Measurements from ENCODE around the gene RGCC.

The RGCC gene

DNA sequence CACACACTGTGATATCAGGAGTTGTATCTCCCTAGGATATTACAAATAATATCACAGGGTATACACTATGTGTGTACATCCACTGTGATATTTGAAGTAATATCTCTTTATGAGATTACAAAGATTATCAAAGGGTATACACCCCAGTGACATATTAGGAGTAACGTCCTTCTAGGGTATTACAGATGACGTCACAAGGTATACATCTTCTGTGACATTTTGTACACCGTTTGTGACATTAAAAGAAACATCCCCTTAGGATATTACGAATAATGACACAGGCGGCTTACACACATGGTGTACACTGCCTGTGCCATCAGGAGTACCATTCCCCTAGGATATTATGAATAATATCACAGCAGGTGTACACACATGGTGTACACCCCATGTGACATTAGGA lies 13.4 kb upstream of the RGCC start:
- DNase-seq (ENCODE audit: extremely low spot score, insufficient read length, low read depth) (no peak), FAIRE-seq (no peak)

DNA sequence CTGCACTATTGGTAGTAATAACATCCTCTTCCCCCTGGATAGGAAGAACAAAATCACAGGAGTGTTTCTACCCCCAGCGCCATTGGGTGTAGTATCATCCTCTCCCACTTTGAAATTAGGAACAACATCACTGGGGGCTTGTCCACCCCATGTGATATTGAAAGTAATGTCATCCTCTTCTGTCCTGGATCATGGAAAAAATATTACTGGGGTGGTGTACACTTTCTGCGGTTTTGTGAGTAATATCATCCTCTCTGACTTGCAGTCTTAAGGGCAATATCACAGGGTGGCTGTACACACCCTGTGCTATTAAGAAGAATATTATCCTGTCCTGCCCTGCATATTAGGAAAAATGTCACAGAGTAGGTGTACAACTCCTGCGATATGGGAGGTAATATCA lies 4.9 kb upstream of the RGCC start:
- FAIRE-seq (no peak), DNase-seq (ENCODE audit: extremely low spot score, insufficient read length, low read depth) (no peak)

DNA sequence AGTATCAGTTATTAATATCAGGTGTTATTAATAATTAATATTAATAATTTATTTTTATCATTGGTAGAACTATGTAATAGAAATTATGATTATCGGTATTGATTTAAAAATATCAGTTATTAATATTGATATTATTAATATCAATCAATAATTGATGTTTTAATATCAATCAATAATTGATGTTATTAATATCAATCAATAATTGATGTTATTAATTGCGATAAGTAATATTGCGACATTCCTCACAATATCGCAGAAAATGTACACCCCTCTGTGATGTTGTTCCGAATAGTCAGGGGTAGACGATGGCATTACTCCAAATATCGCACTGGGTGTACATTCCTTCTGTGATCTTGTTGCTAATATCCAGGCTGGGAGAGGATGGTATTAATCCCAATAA lies 3.7 kb upstream of the RGCC start:
- no peak for FAIRE-seq
- no peak for DNase-seq (ENCODE audit: extremely low spot score, insufficient read length, low read depth)

DNA sequence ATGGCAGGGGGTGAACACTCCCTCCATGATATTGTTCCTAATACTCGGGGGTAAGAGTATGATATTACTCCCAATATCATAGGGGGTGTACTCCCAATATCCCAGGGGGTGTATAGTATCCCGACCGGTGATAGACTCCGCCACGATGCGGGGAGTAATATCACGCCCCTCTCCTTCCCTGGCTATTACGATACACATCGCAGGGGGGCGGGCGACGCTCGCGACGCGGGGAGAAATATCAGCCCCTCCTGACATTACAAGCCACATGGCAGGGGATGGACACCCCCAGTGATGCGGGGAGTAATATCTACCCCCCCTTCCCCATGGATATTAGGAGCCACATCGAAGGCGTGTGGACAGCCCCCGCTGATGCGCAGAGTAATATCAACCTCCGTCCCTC lies 3.2 kb upstream of the RGCC start:
- FAIRE-seq (no peak), DNase-seq (ENCODE audit: extremely low spot score, insufficient read length, low read depth) (no peak)

DNA sequence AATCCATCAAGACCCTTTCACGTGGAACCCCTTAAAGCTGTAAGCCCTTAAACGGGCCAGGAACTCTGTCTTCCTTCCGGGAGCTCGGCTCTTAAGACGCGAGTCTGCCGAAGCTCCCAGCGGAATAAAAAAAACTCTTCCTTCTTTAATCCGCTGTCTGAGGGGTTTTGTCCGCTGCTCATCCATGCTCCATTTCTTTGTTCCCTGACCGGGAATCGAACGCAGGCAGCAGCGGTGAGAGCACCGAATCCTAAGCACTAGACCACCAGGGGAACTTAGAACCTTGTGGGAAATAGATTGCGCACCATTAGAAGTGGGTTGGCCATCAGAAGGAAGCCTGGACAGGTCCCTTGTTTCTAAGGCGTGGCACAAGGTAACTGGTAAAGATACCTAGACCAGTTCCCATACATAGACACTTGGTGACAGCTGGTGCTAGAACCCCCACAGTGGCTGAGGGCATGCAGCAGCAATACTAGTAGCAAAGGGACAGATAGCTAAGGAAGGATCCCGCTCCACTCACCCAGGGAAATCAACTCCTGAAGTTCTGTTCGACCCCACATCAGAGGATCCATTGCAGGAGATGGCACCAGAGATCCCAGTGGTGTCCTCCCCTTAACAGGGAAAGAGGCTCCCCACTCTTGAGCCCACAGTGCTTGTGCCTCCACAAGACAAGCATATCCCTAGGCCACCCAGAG lies 1.5 kb upstream of the RGCC start:
- no peak for FAIRE-seq
- no peak for DNase-seq (ENCODE audit: extremely low spot score, insufficient read length, low read depth)

DNA sequence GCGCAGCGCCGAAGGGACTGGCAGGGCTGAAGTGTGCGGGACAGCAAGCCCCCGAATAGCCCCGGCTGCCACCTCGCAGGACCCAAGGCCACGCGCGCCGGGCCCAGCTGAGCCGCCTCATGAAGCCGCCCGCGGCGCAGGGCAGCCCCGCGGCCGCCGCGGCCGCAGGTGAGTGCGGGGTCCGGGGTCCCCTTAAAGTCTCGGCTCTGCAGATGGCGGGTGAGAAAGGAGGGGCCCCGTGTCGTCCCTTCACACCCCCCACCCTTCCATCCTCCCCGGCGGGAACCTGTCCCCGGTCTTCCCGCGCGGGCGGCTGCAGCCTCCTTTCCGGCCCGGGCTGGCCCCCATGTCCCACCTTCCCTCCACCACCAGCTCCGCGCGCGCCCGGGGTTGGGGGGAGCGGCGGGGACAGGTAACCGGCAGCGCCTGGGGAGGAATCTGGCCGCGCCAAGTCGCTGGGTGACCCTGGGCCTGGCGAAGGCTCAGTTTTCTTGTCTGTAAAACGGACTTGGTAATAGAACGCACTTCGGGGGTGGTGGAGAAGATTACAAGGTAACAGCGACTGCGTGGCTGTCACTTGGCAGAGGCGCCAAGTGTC lies 338 bp downstream of the RGCC start:
- no peak for DNase-seq (ENCODE audit: extremely low spot score, insufficient read length, low read depth)
- FAIRE-seq, result peak; percentile 18

DNA sequence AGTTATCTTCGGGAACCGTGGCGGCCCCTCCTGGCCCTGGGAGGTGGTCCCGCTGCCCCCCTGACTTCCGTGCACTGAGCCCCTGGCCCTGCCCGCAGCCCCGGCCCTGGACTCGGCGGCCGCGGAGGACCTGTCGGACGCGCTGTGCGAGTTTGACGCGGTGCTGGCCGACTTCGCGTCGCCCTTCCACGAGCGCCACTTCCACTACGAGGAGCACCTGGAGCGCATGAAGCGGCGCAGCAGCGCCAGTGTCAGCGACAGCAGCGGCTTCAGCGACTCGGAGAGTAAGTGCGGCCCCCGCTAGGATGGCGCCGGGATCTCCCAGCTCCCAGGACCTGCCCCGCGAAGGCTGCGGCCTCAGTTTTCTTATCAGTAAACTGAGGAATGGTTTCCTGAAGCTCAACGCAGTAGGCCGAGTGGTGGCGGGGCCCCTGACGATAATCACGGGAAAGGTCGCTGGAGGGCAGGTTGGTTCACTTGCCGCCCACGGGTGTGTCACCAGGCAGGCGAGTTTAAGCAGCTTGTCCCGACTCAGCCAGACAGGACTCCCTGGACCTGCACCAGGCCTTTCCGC lies 924 bp downstream of the RGCC start:
- no peak for FAIRE-seq
- DNase-seq (ENCODE audit: extremely low spot score, insufficient read length, low read depth), result no peak

DNA sequence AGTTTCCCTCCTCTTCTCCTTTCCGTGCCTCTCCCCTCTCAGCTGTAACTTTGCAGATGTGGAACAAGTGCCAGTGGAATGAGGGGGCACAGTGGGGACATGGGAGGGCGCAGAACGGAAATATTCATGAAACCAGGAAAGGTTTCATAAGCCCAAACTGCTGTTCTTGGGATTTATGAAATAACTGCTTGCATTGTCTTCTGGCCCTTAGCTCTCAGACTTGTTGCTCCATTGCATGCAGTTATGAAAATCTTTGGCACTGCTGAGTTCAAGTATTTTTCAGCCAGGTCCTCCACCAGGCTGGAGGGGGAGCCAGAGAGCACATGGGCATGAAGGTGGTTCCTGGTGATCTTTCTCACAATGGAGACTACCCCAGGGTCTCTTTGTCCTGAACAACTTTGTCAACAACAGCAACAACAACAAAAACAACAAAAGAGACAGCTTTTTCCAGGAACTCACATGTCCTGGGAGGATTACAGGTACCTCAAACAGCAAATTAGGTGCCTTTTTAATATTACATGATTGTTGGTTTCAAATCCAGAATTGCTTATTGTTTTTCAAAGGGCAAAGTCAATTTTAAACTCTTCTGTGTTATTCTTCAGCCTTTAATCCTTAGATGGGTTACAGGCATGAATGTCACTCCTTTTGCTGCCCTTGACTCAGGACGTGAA lies 1.5 kb downstream of the RGCC start:
- DNase-seq (ENCODE audit: extremely low spot score, insufficient read length, low read depth), result no peak
- peak; percentile 66 for FAIRE-seq

DNA sequence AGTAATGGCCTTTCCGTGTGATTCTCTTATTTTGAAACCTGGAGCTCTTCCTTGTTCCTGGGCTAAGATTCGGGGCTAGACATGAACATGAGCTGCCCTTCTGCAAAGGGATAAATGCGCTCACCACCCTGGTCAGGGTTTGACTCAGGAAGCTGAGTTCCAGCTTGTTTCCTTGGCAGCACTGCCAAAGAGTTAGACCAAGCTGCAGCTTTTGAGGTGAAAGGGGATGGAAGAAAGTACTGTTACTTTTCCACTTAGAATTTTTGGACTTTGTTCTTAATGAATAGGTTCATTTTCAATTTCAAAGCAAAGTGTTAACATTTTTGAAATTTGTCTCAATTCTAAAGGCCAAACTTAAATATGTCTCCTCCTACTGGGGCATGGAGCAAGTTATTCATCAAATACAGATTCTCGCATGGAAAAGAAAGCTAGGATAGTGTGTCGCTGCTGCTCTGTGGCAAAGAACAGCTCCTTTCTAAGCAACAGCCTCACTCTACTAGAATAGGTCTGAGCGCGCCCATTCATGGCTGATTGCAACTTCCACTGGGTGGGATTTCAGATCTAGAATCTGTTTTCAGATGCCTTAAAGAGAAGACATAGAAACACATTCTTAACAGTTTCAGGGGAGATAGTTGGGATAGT lies 2.2 kb downstream of the RGCC start:
- no peak for FAIRE-seq
- no peak for DNase-seq (ENCODE audit: extremely low spot score, insufficient read length, low read depth)

DNA sequence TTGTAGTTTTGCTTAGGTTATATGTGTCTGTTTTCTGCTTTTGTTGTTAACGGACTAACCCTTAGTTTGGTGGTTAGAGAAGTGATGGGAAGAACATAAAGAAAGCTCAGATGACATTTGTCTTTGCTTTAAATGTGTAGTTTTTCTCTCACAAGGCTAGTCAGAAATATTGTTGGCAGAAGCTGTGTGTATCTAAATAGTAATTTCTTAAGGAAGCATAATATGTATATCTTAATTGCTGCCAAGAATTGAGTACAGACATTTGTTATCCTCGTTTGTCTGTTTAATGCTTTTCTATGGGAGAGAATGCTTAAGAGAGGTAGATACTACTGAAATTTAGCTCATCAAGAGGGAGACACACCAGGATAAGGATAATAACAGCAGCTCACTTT lies 2.7 kb downstream of the RGCC start:
- FAIRE-seq (no peak), DNase-seq (ENCODE audit: extremely low spot score, insufficient read length, low read depth) (no peak)

DNA sequence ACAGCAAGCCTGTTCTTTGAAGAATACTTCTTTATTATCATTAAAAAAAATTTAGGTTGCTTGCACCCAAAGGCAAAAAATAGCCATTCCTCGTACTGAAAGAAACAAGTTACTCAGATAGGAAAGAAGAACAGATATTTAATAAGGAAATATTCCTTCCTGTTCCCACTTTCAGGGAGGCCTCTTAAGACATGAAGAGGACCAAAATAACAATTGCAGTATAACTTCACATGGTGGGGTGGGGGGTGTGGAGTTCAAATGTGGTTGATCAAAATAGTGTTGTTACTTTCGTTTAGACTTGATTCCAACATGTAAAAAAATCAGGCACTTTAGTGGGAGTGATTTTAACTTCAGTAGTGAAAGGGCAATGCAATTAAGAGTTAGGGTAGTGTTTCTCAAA lies 3.6 kb downstream of the RGCC start:
- no peak for DNase-seq (ENCODE audit: extremely low spot score, insufficient read length, low read depth)

DNA sequence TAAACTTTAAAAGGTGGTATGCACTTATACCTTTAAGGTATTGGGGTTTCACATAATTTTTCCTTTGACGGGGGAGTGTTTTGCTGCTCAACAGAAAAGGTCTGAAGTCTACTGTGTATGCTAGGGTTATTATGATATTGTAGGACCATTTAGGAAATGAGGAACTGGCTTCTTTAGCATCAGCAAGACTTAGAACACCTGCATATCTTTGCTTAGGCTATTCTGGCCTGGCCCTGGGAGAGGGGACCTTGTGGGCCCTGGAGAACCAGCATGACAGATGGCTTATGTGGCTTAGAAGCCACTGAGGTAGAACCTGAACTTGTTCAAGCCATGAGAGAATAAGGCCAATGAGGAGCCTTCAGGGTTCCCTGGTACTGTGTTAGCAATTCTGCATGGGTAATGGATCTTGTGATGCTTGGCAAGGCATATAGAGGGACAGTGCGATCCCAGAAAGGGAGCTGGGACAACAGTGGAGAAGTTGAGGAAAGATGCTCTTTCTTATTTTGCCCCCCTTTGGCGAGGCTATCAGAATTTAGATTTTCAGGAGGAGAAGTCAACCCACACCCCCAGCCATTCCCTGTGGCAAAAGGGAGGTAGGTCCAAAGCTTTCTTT lies 4.3 kb downstream of the RGCC start:
- DNase-seq (ENCODE audit: extremely low spot score, insufficient read length, low read depth), result no peak
- no peak for FAIRE-seq

More for the DNA sequence above, 3.6 kb downstream of the RGCC start:
- no peak for FAIRE-seq

DNA sequence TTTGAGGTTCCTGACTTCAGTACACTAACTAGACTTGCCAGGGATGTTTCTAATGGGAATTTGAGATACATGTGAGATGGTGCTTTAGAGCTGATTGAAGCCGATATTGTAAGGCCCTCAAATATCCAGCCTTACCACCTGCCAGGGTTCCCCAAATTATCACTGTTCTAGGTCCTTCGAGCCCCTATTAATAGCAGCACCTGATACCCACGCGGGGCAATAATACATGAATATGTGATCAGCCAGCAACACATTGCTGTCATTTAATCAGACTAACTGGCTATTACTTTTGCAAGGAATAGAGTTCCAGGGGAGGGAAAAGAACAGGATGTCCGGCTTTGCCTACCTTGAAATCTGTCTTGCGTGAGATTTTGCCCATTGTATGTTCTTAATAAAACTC lies 5.1 kb downstream of the RGCC start:
- FAIRE-seq (no peak), DNase-seq (ENCODE audit: extremely low spot score, insufficient read length, low read depth) (no peak)

DNA sequence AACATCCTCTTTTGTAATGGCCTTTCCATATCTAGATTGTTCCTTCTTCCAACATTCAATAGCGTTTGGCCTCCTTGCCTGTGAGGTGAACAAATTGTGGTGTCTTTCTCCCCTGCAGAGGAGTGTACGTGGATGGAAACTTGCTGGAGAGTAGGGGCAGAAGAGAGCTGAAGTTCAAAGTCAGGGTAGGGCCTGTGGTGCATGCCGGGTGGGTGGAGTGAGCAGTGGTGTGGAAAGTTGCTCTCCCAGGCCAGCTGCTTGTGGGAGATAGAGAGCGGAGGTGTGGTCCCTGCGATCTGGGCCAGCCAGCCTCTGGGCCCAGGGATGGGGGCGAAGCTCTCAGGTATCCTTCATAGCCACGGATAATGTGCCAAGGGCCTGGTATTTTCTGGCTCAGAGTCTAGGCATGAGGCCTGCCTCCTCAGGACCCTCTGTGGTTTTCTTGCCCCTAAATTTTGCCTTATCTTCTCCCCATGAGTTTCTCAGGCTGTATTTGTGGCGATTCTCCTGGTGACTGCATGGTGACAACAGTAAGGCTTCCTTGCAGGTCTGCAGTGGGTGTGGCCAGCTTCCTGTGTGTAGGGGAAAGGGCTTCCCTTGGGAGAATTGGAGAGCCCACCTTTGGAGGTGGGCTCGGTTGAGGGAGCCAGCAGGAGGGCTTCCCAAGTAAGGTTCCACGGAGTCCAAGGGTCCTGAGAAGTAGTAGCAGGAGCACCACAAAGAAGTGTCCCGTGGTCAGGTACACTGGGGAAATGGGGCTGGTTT lies 6.7 kb downstream of the RGCC start:
- DNase-seq (ENCODE audit: extremely low spot score, insufficient read length, low read depth) (peak; percentile 29), FAIRE-seq (peak; percentile 94)

DNA sequence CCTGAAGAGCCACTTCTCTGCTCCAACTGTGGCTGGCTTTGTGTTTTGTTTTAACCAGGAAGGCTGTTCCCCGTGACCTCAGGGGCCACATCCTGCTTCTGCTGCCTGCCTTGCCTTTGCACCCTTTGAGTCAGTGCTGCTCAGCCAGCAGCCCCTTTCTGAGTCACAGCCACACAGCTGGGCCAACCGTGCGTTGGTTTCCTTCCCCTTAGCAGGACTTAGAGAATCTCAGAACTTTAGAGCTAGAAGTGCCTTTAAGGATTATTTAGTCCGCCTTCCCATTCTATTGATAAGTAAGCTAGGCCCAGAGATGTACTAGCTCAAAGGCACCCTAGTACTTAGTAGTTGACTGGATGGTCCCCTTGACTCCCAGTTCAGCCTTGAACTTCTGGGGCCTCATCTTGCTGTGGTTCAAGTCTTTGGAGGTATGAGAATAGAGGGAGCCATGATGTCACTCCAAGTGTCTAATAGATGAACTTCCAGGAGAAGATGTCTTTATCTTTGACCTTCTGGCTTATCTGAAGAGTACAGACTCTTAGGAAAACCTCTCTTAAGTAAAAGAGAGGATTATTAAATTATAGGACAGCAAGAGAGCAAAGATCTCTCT lies 8.0 kb downstream of the RGCC start:
- FAIRE-seq (peak; percentile 99), DNase-seq (ENCODE audit: extremely low spot score, insufficient read length, low read depth) (peak; percentile 73)

DNA sequence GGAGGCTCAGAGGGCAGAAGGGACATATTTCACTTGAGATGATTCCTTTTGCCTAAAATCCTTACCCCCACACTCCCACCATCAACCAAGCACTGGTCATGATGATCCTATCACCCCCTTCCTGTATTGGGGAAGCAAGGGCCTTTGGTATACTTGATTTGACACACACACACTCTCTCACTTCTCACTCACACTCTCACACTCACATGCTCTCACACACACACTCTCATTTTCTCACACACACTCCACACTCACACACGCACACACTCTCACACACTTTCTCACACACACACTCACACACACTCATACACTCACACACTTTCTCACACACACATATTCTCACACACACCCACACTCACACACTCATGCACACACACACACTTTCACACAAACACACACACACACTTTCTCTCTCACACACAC lies 8.6 kb downstream of the RGCC start:
- no peak for DNase-seq (ENCODE audit: extremely low spot score, insufficient read length, low read depth)
- FAIRE-seq, result no peak

DNA sequence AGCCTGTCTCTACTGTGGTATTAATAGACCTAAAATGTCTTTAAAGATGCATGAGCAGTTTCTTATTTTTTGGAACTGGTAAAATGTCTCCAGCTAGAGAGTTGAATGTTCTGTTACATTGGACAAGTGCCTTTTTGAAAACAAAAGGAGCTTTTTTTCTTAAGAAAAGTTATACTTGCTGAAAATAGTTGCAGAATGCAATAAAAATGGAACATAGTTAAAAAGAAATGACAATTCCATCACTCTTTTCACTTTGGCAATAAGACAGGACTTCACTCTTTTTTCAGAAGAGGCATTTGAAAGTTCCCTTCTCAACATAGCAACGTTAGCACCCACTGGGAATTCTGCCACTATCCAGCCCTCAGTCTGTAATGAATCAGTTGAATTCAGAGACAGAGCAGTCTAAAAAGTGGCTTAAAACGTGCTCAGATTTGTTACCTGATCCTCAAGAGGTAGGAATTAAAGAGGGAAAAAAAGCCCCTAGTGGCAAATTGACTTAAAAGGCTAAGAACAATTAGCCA lies 10.1 kb downstream of the RGCC start:
- DNase-seq (ENCODE audit: extremely low spot score, insufficient read length, low read depth), result no peak
- no peak for FAIRE-seq

DNA sequence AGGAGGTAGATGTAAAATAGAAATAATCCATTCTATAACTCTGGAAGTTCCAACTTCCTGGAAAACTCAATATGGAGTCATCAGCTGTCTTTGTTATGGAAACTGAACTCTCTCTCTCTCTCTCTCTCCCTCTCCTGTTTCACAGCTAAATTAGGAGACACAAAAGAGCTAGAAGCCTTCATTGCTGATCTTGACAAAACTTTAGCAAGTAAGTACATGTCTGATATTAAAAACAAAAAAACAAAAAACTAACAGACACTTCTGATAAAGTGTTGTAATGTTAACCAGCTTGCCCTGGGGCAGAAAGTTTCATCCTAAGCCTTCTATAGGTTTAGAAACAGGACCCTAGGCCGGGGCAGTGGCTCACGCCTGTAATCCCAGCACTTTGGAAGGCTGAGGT lies 11.3 kb downstream of the RGCC start:
- DNase-seq (ENCODE audit: extremely low spot score, insufficient read length, low read depth) (no peak), FAIRE-seq (no peak)

DNA sequence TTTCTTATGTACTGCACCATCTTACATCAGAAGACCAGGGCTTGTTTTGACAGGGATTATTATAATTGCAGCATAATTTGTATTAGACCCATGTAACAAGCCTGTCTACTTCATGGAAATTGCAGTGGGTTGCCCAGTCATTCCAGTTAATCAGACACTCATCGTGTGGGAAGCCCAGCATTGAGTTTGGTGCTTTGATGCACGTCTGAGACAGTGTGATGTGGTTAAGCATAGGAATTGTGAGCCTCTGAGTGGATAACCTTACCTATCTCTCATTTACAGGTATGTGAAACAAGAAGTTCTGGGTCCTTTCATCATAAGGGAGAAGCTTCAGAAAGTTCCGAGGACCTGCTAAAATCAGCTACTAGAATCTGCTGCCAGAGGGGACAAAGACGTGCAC lies 12.8 kb downstream of the RGCC start:
- DNase-seq (ENCODE audit: extremely low spot score, insufficient read length, low read depth) (no peak), FAIRE-seq (no peak)

Data from GM18507 (cell line).